CD14-positive monocyte (primary cell): ENCODE results near the gene TMPRSS11D. TPM values are rescaled to one million over a fixed set of nuclear protein-coding genes. Genes with fewer than 3 reads are reported as not detected.

ENCODE experiments used
- DNase-seq, 3 donors: peaks; one replicate each; pipeline ENCODE4 v3.0.0-alpha.2; 2011 to 2022
- H2AFZ ChIP-seq: 2 replicates; pipeline ENCODE4 v1.6.0; 2012; ENCODE audit warnings: mild to moderate bottlenecking, low read depth, low read length, inconsistent platforms; ENCODE audit not compliant: insufficient read depth, poor library complexity, severe bottlenecking
- H3K27ac ChIP-seq, 2 donors: 1 replicate in 1 of 2; 2 replicates in 1 of 2; pipeline ENCODE4 v1.5.1; 2012 to 2013; ENCODE audit warnings: low read length in 2 of 2, control low read depth in 1 of 2, inconsistent platforms in 1 of 2, low read depth in 1 of 2, mild to moderate bottlenecking in 1 of 2
- H3K27me3 ChIP-seq, 2 donors: one replicate each; pipeline versions ENCODE4 v1.6.0 to v1.6.1; 2011 to 2013; ENCODE audit warnings: low read length in 2 of 2; ENCODE audit not compliant: control insufficient read depth in 2 of 2, insufficient read depth in 2 of 2
- H3K36me3 ChIP-seq, 2 donors: replicated peaks in 1 of 2; 1 replicate in 1 of 2; 2 replicates in 1 of 2; pipeline versions ENCODE4 v1.5.1 to v1.6.1; 2012 to 2013; ENCODE audit warnings: low read length in 2 of 2, control low read depth in 1 of 2, inconsistent platforms in 1 of 2, mild to moderate bottlenecking in 1 of 2; ENCODE audit not compliant: insufficient read depth in 2 of 2, control insufficient read depth in 1 of 2
- H3K4me1 ChIP-seq, 2 donors: 1 replicate in 1 of 2; 2 replicates in 1 of 2; pipeline versions ENCODE4 v1.5.1 to v1.6.1; 2012 to 2013; ENCODE audit warnings: low read length in 2 of 2, control low read depth in 1 of 2, inconsistent platforms in 1 of 2, mild to moderate bottlenecking in 1 of 2, moderate library complexity in 1 of 2; ENCODE audit not compliant: insufficient read depth in 2 of 2, control insufficient read depth in 1 of 2
- H3K4me2 ChIP-seq: replicated peaks from 2 replicates; pipeline ENCODE3; 2012; ENCODE audit warnings: low read length, moderate library complexity, mild to moderate bottlenecking; ENCODE audit not compliant: poor library complexity, severe bottlenecking; ENCODE audit errors: extremely low read depth
- H3K4me3 ChIP-seq, 3 experiments: fragments of 200-600 bp in 1 of 3; sonication (generic) in 1 of 3; replicated peaks in 1 of 3; 1 replicate in 2 of 3; 2 replicates in 1 of 3; pipeline ENCODE4 v1.5.1; 2011 to 2013; ENCODE audit warnings: low read length in 3 of 3, mild to moderate bottlenecking in 3 of 3, control low read depth in 2 of 3, low read depth in 2 of 3, inconsistent platforms in 1 of 3, moderate library complexity in 1 of 3
- H3K79me2 ChIP-seq: 2 replicates; pipeline ENCODE4 v1.6.0; 2012; ENCODE audit warnings: mild to moderate bottlenecking, control low read depth, inconsistent platforms, low read length, moderate library complexity; ENCODE audit not compliant: insufficient read depth
- H3K9ac ChIP-seq: 2 replicates; pipeline ENCODE4 v1.6.0; 2017; ENCODE audit warnings: low read length, mild to moderate bottlenecking; ENCODE audit not compliant: insufficient read depth, poor library complexity, severe bottlenecking
- H3K9me3 ChIP-seq, 2 donors: replicated peaks in 1 of 2; 1 replicate in 1 of 2; 2 replicates in 1 of 2; pipeline versions ENCODE4 v1.5.1 to v1.6.1; 2012 to 2013; ENCODE audit warnings: low read length in 2 of 2, control low read depth in 1 of 2; ENCODE audit not compliant: control insufficient read depth in 1 of 2, insufficient read depth in 1 of 2
- H4K20me1 ChIP-seq: 2 replicates; pipeline ENCODE4 v1.6.0; 2012; ENCODE audit warnings: mild to moderate bottlenecking, low read length, control low read depth, moderate library complexity; ENCODE audit not compliant: insufficient read depth
- H3K27ac Mint-ChIP-seq, 7 donors: one replicate each; pipeline ENCODE4 v1.8.0; 2020; ENCODE audit warnings: mild to moderate bottlenecking in 7 of 7, mixed read lengths in 7 of 7, moderate library complexity in 6 of 7, inconsistent platforms in 2 of 7
- H3K27me3 Mint-ChIP-seq, 3 donors: one replicate each; pipeline ENCODE4 v1.8.0; 2021 to 2022; ENCODE audit warnings: low read depth in 3 of 3, mild to moderate bottlenecking in 3 of 3, mixed read lengths in 3 of 3, moderate library complexity in 3 of 3, inconsistent platforms in 1 of 3
- H3K36me3 Mint-ChIP-seq, 2 donors: one replicate each; pipeline ENCODE4 v1.8.0; 2020; ENCODE audit warnings: mixed read lengths in 2 of 2, inconsistent platforms in 1 of 2, mild to moderate bottlenecking in 1 of 2
- H3K4me1 Mint-ChIP-seq: one replicate; pipeline ENCODE4 v1.8.0; 2020; ENCODE audit warnings: mild to moderate bottlenecking, mixed read lengths
- H3K4me3 Mint-ChIP-seq, 2 donors: one replicate each; pipeline ENCODE4 v1.8.0; 2020; ENCODE audit warnings: mild to moderate bottlenecking in 2 of 2, mixed read lengths in 2 of 2, moderate library complexity in 1 of 2
- H3K9me3 Mint-ChIP-seq, 7 donors: one replicate each; pipeline ENCODE4 v1.8.0; 2020 to 2022; ENCODE audit warnings: mixed read lengths in 7 of 7, mild to moderate bottlenecking in 6 of 7, moderate library complexity in 6 of 7, inconsistent platforms in 2 of 7
- CTCF ChIP-seq: fragments of 200-600 bp; IDR thresholded peaks from one replicate; pipeline ENCODE4 v1.8.0; 2022; ENCODE audit warnings: antibody characterized with exemption, mild to moderate bottlenecking
- WGBS: methylation state at CpG from one replicate; pipeline ENCODE4 v1.1.5; 2013; ENCODE audit warnings: missing lambda C conversion rate; ENCODE audit not compliant: insufficient coverage; 5-methylcytosine and 5-hydroxymethylcytosine counted together
- intact Hi-C, 2 donors: fragments of 100-400 bp; cut with micrococcal nuclease; formaldehyde crosslinking; loops; one replicate each; pipeline versions ENCODE4 v1.15.0 to v1.15.1; 2023
- polyA plus RNA-seq, 3 donors: library from polyadenylated mRNA; depleted of rRNA in 1 of 3; unstranded in 2 of 3; stranded (reverse) in 1 of 3; fragments of 300-500 nt in 2 of 3; fragments of >200 nt in 1 of 3; fragmentation: Illumina TruSeq in 2 of 3; gene quantifications; 1 replicate in 2 of 3; 2 replicates in 1 of 3; pipeline ENCODE4 v1.2.3, GENCODE V29; 2012 to 2021

The TMPRSS11D gene
- polyA plus RNA-seq, 3 donors: not detected

- H3K4me2 ChIP-seq: peak overlapping the region; percentile 33
- Mint-ChIP-seq H3K27me3 (no peaks in the 10 kb centered on the region), H3K27ac (peak overlapping the region; percentile 61 to 88 (median 83)), H3K4me3 (peak overlapping the region in 1 of 2 donors; percentile 55), H3K36me3 (no peaks in the 10 kb centered on the region), H3K9me3 (peaks cover 0 to 3% (median 0%) of the 10 kb centered on the region in 7 donors), H3K4me1 (peaks cover 41% of the 10 kb centered on the region)
- H3K36me3 ChIP-seq: no peaks in the 10 kb centered on the region
- WGBS: no CpG with 5 or more reads among the region's 5 CpGs
- no peak overlapping the region for H3K9ac ChIP-seq
- intact Hi-C loops: no loop called here
- no peak for TF ChIP-seq CTCF
- no peaks in the 10 kb centered on the region for H3K9me3 ChIP-seq
- H3K27ac ChIP-seq: peak overlapping the region in 1 of 2 donors; percentile 74
- peaks cover 26 to 52% of the 10 kb centered on the region in 2 donors for H3K4me1 ChIP-seq
- H3K27me3 ChIP-seq: no peaks in the 10 kb centered on the region
- H2AFZ ChIP-seq: no peak overlapping the region
- no peaks in the 10 kb centered on the region for H3K79me2 ChIP-seq
- H3K4me3 ChIP-seq: peak overlapping the region in 1 of 3 experiments; percentile 26
- H4K20me1 ChIP-seq: no peaks in the 10 kb centered on the region
- DNase-seq: peak; percentile 41 to 78 (median 49)
Observed at GRCh38 chr4:67883458-67883857, 344 bp downstream of the TMPRSS11D start.

GRCh38 chr4:67880866-67881610 is 2.8 kb downstream of the TMPRSS11D start:
- Histone ChIP-seq H3K4me2 (no peak overlapping the region), H3K27ac (no peak overlapping the region), H4K20me1 (no peaks in the 10 kb centered on the region), H3K9ac (no peak overlapping the region), H3K79me2 (no peaks in the 10 kb centered on the region), H3K36me3 (no peaks in the 10 kb centered on the region), H3K4me3 (no peak overlapping the region), H3K27me3 (no peaks in the 10 kb centered on the region), H3K4me1 (peaks cover 20 to 42% of the 10 kb centered on the region in 2 donors), H2AFZ (peak overlapping the region; percentile 11), H3K9me3 (no peaks in the 10 kb centered on the region)
- Mint-ChIP-seq H3K9me3 (peaks cover 0 to 3% (median 0%) of the 10 kb centered on the region in 7 donors), H3K27ac (no peak overlapping the region), H3K4me3 (no peak overlapping the region), H3K27me3 (no peaks in the 10 kb centered on the region), H3K4me1 (peaks cover 30% of the 10 kb centered on the region), H3K36me3 (no peaks in the 10 kb centered on the region)
- intact Hi-C loops: no loop called here
- no peak for TF ChIP-seq CTCF
- WGBS: 100% methylated on average over 1 of the region's 1 CpG
- no peak for DNase-seq
